SJCRH30 (cell line): ENCODE measurements around the gene MAPKAP1. TPM values are rescaled to one million over a fixed set of nuclear protein-coding genes. Genes with fewer than 3 reads are reported as not detected.
A peak's percentile ranks its signal among the peaks of the same experiment; 100 is the strongest.

Source experiments
- DNase-seq, 2 experiments: peaks; one replicate each; pipeline ENCODE4 v3.0.0-alpha.2; 2015 to 2020
- H3K27ac ChIP-seq: fragments of 250-450 bp; sonication (Bioruptor Pico); 2 replicates; pipeline ENCODE4 v1.5.1; 2020; ENCODE audit warnings: mild to moderate bottlenecking, moderate library complexity
- H3K27me3 ChIP-seq: fragments of 250-450 bp; sonication (Bioruptor Pico); 2 replicates; pipeline ENCODE4 v1.5.1; 2020; ENCODE audit warnings: mild to moderate bottlenecking, moderate library complexity
- H3K36me3 ChIP-seq: fragments of 250-450 bp; sonication (Bioruptor Pico); 2 replicates; pipeline ENCODE4 v1.5.1; 2020; ENCODE audit warnings: mild to moderate bottlenecking, moderate library complexity
- H3K4me1 ChIP-seq: fragments of 250-450 bp; sonication (Bioruptor Pico); 2 replicates; pipeline ENCODE4 v1.5.1; 2020; ENCODE audit warnings: mild to moderate bottlenecking, moderate library complexity
- H3K4me3 ChIP-seq: fragments of 250-450 bp; sonication (Bioruptor Pico); 2 replicates; pipeline ENCODE4 v1.5.1; 2020; ENCODE audit warnings: mild to moderate bottlenecking, moderate library complexity
- H3K9me3 ChIP-seq: fragments of 250-450 bp; sonication (Bioruptor Pico); replicated peaks from 2 replicates; pipeline ENCODE4 v1.5.1; 2020; ENCODE audit warnings: mild to moderate bottlenecking, moderate library complexity
- total RNA-seq: library from RNA; depleted of rRNA; stranded (reverse); fragments of >200 nt; shearing (Covaris generic); gene quantifications from 2 replicates; pipeline ENCODE4 v1.2.3, GENCODE V29; 2014

MAPKAP1 gene
- total RNA-seq, 1 experiment from 2014 or later, result 109 TPM

DNA sequence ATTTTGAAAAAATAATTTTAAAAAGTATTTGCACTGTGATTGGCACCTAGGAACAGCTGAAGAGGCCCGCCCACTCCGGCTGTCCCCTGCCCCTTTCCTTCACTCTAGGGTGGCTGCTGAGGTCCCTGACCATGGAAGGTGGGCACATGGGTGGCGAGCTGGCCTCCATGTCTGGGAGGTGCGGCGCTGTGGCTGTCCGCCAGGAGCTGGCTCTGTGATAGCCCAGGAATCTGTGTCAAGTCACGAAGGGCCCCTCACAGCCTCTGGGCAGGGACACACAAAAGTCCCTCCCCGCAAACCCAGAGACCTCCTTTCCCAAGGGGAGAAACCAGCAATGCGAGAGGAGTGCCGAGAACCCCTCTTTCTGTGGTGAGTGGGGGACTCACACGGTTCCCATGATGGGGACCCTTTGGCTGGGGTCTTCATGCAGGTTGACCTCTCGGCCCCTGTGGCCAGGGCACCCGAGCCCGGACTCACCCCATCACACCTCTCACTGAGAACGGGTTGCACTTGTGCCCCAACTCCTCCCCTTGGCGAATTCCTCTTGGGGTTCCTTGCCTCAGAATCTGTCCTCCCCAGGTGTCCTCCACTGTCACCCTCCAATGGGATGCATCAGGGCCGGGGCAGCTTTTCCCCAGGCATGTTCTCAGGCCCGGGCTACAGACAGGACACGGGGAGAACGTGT lies 277.4 kb downstream of the MAPKAP1 start:
- Histone ChIP-seq H3K4me3 (no peak overlapping the region), H3K27ac (no peak overlapping the region), H3K4me1 (no peaks in the 10 kb centered on the region), H3K27me3 (no peaks in the 10 kb centered on the region), H3K9me3 (no peaks in the 10 kb centered on the region), H3K36me3 (no peaks in the 10 kb centered on the region)
- no peak for DNase-seq

DNA sequence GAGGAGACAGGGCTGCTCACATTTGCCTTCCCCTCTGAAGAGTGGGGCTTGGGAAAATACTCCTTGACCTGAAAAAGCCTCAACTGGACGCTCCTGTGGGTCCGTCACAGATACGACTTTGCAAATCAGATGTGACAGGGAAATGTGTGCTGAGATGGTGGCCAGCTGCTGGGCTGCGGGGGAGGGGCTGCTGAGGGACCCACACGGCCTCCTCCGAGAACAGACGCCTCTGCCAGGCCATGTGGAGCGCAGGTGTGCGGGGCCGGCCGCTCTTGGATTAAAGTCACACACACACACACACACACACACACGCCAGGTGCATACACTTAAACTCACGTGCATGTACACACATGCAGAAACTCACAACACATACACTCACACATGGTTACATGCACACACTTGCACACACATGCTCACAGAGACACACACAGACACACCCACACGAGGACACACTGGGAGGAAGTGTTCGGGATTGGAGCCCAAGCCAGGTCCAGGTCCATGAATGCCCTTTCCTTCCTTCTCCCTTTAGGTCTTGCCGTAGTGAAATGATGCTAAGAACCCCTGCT lies 278.0 kb downstream of the MAPKAP1 start:
- no peak overlapping the region for H3K4me3 ChIP-seq
- no peak for DNase-seq
- no peaks in the 10 kb centered on the region for H3K27me3 ChIP-seq
- H3K9me3 ChIP-seq, result no peaks in the 10 kb centered on the region
- H3K27ac ChIP-seq, result no peak overlapping the region
- H3K4me1 ChIP-seq, result no peaks in the 10 kb centered on the region
- H3K36me3 ChIP-seq, result no peaks in the 10 kb centered on the region

- no peak overlapping the region for H3K27ac ChIP-seq
- DNase-seq, result peak; percentile 83 to 85
- H3K4me3 ChIP-seq, result no peak overlapping the region
- H3K4me1 ChIP-seq, result no peaks in the 10 kb centered on the region
- H3K9me3 ChIP-seq, result no peaks in the 10 kb centered on the region
- no peaks in the 10 kb centered on the region for H3K36me3 ChIP-seq
- H3K27me3 ChIP-seq, result no peaks in the 10 kb centered on the region
These were observed 278.7 kb downstream of the MAPKAP1 start for GRCh38 chr9:125428060-125428901.

DNA sequence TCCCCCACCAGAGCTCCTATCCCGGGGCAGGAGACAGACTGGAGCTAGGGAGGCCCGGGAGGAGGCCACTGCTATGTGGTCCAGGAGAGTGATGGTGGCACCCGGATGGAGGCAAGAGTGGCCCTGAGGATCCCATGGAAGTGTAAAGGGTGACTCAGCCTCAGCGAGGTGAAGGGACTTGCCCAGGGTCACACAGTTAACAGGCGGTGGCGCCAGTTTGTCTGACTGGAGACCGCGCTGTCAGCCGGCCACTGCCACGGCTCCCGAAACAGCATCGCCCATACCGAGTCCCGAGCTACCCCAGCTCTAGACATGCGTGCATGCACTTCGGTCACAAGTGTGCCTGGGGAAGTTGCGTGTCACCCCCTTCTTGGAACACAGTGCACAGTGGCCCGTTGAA lies 279.5 kb downstream of the MAPKAP1 start:
- Histone ChIP-seq H3K9me3 (no peaks in the 10 kb centered on the region), H3K27me3 (no peaks in the 10 kb centered on the region), H3K4me3 (no peak overlapping the region), H3K36me3 (no peaks in the 10 kb centered on the region), H3K27ac (no peak overlapping the region), H3K4me1 (no peaks in the 10 kb centered on the region)
- no peak for DNase-seq

DNA sequence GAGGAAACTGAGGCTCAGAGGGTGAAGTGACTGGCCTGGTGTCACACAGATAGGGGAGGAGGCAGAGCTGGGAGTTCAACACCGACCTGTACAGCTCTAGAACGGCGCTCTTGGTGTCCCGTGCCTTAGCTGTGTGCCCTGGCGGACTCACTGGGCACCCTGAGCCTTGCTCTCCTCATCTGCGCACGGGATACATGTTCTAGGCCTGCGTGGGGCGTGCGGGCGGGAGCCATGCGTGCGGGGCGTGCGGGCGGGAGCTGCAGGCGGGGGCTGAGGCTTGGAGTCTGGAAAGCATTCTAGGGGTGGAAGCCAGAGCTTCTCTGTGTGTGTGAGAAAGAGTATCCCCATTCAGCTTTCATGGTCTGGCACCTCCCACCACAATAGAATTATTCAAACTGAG lies 280.1 kb downstream of the MAPKAP1 start:
- Histone ChIP-seq H3K9me3 (no peaks in the 10 kb centered on the region), H3K4me1 (no peaks in the 10 kb centered on the region), H3K36me3 (no peaks in the 10 kb centered on the region), H3K27ac (no peak overlapping the region), H3K4me3 (no peak overlapping the region), H3K27me3 (no peaks in the 10 kb centered on the region)
- DNase-seq, result no peak

DNA sequence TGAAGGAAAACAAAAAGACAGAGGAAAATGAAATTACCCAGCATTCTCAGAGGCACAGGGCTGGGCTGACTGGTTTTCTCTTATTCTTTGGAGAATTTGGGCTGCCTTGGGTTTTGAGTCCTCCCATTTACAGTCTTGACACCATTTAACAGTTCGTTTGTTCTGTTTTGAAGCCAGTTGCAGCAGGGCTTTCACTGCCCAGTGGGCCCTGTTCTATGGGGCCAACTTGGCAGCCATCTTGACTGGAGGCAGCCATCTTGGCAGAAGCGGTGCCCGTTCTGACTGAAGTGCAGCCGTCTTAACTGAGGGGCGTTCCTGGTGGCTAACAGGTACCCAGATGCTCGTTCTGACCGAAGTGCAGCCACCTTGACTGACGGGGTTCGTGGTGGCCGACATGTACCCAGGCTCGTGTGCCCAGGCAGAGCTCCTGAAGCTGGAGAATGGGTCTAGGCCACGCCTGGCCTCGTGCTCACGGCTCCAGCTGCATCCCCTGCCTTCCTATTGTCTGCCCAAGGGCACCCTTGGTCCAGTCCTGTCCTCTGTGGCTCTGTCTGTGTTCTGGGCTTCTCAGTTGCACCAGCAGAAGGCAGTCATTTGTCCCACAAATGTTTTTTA lies 281.0 kb downstream of the MAPKAP1 start:
- Histone ChIP-seq H3K4me3 (no peak overlapping the region), H3K27ac (no peak overlapping the region), H3K36me3 (no peaks in the 10 kb centered on the region), H3K4me1 (no peaks in the 10 kb centered on the region), H3K9me3 (no peaks in the 10 kb centered on the region), H3K27me3 (no peaks in the 10 kb centered on the region)
- DNase-seq, result no peak

DNA sequence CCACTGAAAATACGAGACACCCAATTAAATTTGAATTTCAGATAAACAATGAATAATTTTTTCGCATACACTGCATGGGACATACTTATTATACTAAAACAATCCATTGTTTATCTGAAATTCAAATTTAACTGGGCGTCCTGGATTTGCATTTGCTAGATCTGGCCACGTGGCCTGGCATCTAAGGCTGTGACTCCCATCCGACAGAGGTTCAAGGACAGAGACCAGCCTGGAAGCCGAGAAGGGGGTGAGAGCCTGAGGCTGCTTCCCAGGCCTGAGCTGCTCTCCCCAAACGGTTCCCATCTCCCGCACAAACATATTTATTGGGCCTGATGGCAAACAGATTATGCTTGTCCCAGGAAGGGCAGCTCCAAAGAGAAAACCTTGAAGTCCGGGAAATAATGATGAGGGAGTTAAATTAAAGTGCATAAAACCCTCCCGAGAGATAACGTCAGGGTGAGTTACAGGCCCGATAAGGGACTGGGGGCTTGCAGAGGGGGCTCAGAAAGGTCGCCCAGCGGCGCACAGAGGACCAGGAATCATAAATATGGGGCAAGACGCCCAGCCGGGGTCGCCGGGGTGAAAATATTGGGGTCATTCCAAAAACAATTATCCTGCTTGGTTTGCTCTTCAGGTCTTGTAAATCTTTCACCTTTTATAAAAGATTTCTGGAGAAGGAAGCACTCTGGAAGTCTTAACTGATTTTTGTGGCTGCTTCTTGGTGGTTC lies 281.7 kb downstream of the MAPKAP1 start:
- no peak for DNase-seq
- no peaks in the 10 kb centered on the region for H3K9me3 ChIP-seq
- H3K4me3 ChIP-seq, result no peak overlapping the region
- H3K27me3 ChIP-seq, result no peaks in the 10 kb centered on the region
- no peaks in the 10 kb centered on the region for H3K4me1 ChIP-seq
- H3K27ac ChIP-seq, result no peak overlapping the region
- H3K36me3 ChIP-seq, result no peaks in the 10 kb centered on the region

DNA sequence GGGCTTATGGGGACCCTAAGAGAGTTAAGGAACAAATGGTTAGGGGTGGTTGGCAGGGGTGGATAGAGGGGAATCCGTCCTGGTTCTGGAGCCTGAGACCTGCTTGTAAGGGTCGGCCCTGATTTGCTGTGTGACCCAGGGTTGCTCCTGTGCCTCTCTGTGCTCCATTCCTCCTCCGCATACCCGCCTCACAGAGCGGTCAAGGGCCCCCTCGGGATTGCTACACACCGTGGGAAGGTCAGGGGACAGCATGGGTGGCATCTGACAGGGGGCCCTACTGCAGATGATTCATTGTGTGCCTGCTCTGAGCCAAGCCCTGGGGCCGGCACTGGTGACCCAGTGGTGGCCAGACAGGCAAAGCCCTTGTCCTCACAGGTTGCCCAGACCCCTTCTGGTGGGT lies 283.0 kb downstream of the MAPKAP1 start:
- Histone ChIP-seq H3K36me3 (no peaks in the 10 kb centered on the region), H3K4me1 (no peaks in the 10 kb centered on the region), H3K9me3 (no peaks in the 10 kb centered on the region), H3K27me3 (no peaks in the 10 kb centered on the region), H3K27ac (no peak overlapping the region), H3K4me3 (no peak overlapping the region)
- DNase-seq, result no peak

DNA sequence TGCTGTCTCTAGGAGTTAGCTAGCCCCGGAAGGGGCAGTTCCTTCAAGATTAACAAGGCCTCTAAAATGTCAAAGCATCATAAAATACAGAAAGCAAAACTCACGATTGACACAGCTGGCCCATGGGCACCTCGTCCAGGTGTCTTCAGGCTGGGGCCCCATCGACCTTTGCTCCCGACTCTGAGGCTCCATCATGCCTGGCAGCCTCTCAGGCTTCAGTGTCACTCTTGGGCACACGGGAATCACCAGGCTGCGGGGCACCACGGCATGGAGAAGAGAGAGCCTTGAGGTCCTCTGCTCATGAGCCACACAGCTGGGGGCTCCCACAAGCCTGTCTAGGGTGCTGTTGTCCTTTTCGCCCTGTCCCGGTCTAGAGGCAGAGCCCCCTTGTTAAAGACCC lies 284.2 kb downstream of the MAPKAP1 start:
- DNase-seq, result no peak
- Histone ChIP-seq H3K4me1 (no peaks in the 10 kb centered on the region), H3K27me3 (no peaks in the 10 kb centered on the region), H3K9me3 (no peaks in the 10 kb centered on the region), H3K27ac (no peak overlapping the region), H3K4me3 (no peak overlapping the region), H3K36me3 (no peaks in the 10 kb centered on the region)

GRCh38 chr9:125421591-125422181 lies 285.3 kb downstream of the MAPKAP1 start:
- H3K4me1 ChIP-seq, result no peaks in the 10 kb centered on the region
- no peaks in the 10 kb centered on the region for H3K27me3 ChIP-seq
- DNase-seq, result no peak
- no peaks in the 10 kb centered on the region for H3K36me3 ChIP-seq
- H3K27ac ChIP-seq, result no peak overlapping the region
- H3K9me3 ChIP-seq, result no peaks in the 10 kb centered on the region
- H3K4me3 ChIP-seq, result no peak overlapping the region

- H3K4me1 ChIP-seq, result no peaks in the 10 kb centered on the region
- no peak for DNase-seq
- no peaks in the 10 kb centered on the region for H3K36me3 ChIP-seq
- H3K4me3 ChIP-seq, result no peak overlapping the region
- H3K27me3 ChIP-seq, result no peaks in the 10 kb centered on the region
- H3K9me3 ChIP-seq, result no peaks in the 10 kb centered on the region
- no peak overlapping the region for H3K27ac ChIP-seq
These were observed 285.8 kb downstream of the MAPKAP1 start for GRCh38 chr9:125421166-125421565.

DNA sequence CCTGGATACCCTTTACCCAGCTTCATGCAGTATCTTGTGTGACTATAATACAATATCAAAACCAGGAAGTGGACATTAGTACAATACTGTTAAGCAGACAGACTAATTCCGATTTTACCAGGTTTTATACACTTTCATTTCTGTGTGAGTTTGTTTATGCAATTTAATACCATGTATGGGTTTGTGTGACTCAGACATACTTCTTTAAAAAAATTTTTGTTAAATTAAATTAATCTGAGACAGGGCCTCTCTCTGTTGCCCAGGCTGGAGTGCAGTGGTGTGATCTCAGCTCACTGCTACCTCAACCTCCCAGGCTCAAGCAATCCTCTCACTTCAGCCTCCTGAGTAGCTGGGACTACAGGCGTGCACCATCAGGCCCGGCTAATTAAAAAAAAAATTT lies 288.6 kb downstream of the MAPKAP1 start:
- Histone ChIP-seq H3K27me3 (no peaks in the 10 kb centered on the region), H3K36me3 (no peaks in the 10 kb centered on the region), H3K9me3 (no peaks in the 10 kb centered on the region), H3K4me3 (no peak overlapping the region), H3K4me1 (no peaks in the 10 kb centered on the region), H3K27ac (no peak overlapping the region)
- no peak for DNase-seq

DNA sequence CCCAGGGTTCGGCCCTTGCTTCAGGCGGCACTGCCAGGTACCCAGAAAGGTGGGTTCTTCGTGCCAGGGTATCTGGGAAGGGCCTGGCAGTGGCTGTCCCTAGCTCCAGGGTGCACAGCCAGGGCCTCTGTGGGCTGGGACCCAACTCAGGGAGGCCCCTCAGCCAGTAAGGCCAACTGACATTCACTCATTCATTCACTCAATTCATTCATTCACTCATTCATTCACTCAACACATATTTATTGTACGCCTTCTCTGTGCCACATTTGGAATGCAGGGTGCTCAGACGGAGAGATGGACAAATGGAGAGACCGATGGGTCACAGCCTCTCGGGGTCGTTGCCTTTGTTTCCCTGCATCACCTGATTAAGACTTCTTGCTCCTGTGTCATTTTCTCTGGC lies 290.5 kb downstream of the MAPKAP1 start:
- Histone ChIP-seq H3K9me3 (no peaks in the 10 kb centered on the region), H3K36me3 (no peaks in the 10 kb centered on the region), H3K27me3 (no peaks in the 10 kb centered on the region), H3K4me1 (no peaks in the 10 kb centered on the region), H3K4me3 (no peak overlapping the region), H3K27ac (no peak overlapping the region)
- no peak for DNase-seq
